HuH-7.5 (cell line): ENCODE measurements around the gene FAM3D.

Experiments
- DNase-seq: peaks from one replicate; pipeline ENCODE4 v3.0.0; 2011; ENCODE audit warnings: low spot score

Gene FAM3D

DNA sequence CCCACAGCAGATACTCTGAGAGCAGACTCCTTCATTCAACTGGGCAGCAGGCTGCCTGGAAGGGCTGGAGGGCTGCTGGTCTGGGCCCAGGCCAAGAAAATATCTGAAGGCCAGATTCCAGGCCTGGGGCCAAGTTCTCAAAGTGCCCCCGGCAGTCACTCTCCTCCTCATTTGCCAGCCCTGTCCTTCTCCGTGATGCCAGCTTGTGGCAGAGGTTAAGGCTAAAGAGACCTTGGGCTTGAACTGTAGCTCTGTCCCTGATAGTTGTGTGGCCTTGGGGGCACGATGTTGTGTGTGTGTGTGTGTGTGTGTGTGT, 39.0 kb downstream of the FAM3D start:
- no peak for DNase-seq

- no peak for DNase-seq
Measured at GRCh38 chr3:58626841-58627569, 39.6 kb downstream of the FAM3D start.

- no peak for DNase-seq
Measured at GRCh38 chr3:58625196-58625824, 41.3 kb downstream of the FAM3D start.

GRCh38 chr3:58624550-58624949, 42.0 kb downstream of the FAM3D start:
- no peak for DNase-seq

GRCh38 chr3:58623961-58624360, 42.6 kb downstream of the FAM3D start:
- DNase-seq: no peak

GRCh38 chr3:58623478-58623877, 43.1 kb downstream of the FAM3D start:
- DNase-seq: no peak

DNA sequence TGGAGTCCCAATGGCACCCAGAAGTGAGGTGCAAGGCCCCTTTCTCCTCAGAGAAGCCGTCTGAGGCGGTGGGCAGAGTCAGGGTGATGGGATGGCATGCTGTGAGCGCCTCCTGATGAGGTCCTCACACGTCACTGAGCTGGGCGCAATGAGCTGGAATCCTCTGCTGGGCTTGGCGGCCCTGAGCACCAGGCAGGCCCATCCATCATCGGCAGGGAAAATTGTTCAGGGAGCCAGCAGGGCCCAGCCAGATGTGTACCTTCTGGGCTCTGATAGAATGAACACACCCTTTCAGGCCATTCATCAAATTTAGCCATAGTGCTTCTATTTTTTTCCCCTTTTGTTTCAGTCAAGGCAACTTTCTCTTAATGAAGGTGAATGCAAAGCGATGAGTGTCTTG, 43.7 kb downstream of the FAM3D start:
- DNase-seq: no peak

- no peak for DNase-seq
Measured at GRCh38 chr3:58622436-58622835, 44.1 kb downstream of the FAM3D start.

GRCh38 chr3:58621086-58621830, 45.3 kb downstream of the FAM3D start:
- DNase-seq: no peak

DNA sequence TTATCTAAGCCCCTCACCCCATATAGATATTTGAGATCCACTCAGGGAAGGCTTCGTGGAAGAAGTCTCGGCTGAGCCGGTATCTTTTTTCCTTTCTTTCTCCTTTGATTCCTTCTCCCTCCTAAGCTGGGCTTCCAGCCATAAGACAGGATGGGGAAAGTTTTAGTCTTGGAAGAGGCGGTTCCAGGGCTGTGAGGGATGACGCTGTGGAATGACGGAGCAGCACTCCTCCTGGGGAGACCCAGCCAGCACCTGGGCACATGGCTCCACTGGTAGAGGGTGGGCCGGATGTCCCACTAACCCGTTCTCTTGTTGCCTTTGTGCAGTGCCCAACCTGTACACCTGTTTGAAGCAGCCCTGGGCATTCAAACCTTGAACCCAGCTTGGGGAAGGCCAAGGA, 46.2 kb downstream of the FAM3D start:
- DNase-seq: no peak

- DNase-seq: no peak
Measured at GRCh38 chr3:58617338-58617761, 49.2 kb downstream of the FAM3D start.

- no peak for DNase-seq
Measured at GRCh38 chr3:58613236-58614132, 53.1 kb downstream of the FAM3D start.

DNA sequence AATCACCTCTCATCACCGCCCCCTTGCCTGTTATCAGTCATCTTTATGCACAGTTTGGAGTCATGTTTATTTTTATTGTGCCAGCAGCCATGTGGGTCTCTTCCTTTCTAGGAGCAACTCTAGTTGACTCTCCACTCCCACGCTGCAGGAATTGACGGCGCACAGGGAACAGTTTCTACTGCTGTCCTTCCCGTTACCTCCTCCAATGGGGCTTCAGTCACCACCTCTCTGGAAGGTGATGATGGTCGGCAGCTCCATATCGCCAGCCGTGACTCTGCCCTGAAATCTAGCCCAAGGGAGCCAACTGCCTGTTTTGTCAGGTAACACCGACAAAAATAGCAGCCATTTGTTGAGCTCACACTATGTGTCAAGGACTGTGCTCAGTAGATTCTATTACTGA, 53.7 kb downstream of the FAM3D start:
- no peak for DNase-seq

GRCh38 chr3:58609990-58610389, 56.6 kb downstream of the FAM3D start:
- DNase-seq: no peak

GRCh38 chr3:58608648-58609047, 57.9 kb downstream of the FAM3D start:
- no peak for DNase-seq

DNA sequence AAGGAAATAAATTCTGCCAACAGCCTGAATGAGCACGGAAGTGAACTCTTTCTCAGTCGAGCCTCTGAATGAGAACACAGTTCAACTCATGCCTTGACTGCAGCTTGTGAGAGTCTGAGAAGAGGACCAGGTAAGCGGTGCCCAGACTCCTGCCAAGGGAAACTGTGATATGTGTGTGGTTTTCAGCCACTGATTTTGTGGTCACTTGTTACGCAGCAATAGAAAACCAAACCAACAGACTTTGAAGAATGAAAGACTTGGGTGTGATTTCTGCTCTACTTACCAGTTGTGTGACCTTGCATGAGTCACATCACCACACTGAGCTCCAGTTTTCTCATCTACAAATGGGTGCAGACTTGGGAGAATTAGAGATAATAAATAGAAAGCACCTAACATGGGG, 58.8 kb downstream of the FAM3D start:
- DNase-seq: no peak

- DNase-seq: no peak
Measured at GRCh38 chr3:58606693-58607092, 59.9 kb downstream of the FAM3D start.

GRCh38 chr3:58604031-58604430, 62.5 kb downstream of the FAM3D start:
- no peak for DNase-seq

GRCh38 chr3:58603606-58604005, 63.0 kb downstream of the FAM3D start:
- DNase-seq: no peak

DNA sequence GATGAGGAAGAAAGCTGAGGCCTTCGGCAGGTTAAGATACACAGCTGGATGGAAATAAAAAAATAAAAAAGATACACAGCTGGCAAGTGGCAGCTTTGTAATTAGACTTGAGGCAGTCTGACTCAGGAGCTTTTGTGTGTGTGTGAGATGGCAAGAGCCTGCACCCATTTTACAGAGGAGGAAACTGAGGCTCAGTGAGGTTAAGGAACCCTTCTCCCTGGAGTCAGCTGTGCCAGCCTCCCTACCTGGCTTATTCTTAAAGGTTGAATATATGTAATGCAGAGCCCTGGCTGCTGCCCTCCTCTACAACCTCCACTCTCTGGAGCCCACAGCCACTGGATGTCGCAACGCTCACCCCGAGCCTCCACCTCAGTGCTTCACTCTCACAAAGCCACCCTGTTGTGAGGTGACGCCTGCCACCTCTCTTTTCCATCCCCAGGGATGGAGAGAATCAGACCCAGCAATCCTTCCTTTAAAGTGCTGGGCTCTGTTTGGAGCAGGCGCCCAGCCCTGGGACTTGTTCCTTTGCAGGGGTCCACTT, 68.7 kb downstream of the FAM3D start:
- DNase-seq: no peak

DNA sequence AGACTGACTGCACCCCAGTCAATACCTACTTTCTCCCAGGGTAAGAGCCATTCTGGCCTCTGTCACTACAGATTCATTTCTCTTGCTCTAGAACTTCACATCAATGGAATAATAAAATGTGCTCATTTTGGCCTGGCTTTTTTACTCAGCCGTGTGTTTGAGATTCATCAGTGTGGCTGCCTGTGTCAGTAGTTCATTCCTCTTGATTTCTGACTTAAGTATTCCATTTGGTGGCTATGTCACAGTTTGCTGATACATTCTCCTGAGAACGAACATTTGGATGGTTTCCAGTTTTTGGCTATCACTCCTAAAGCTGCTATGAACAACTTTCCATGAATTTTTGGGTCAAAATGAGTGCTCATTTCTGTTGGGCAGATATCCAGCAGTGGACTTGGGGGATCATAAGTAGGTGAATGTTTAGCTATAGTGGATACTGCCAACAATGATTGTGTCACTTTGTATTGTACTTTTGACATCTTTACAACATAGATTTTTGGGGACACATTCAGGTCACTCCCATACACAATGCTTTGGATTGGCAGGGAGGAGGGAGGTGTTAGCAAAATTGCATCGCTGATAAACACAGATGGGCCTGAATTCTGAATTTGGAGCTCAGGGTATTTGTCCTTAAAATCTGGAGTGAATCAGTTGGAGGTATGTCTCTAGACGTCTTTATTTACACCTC, 69.6 kb downstream of the FAM3D start:
- DNase-seq: no peak
